HCT116 (cell line): ENCODE results near the gene LTO1. TPM values are rescaled to one million over a fixed set of nuclear protein-coding genes. Genes with fewer than 3 reads are reported as not detected.

ENCODE experiments used
- ATAC-seq: fragments of 200-7000 bp; cut with Tn5 transposase; 2 replicates; pipeline ENCODE4 v1.9.1; 2020; ENCODE audit warnings: mild to moderate bottlenecking, moderate library complexity
- BruUV-seq: library from RNA; stranded (reverse); fragments of 400-500 nt; replicated peaks from 2 replicates; lab custom pipeline; 2021; lab: Mats Ljungman, UMichigan
- CTCF ChIA-PET: fragments of 300-600 bp; sonication (Branson Sonifier 250); formaldehyde crosslinking; loops from one replicate; lab custom pipeline; 2021; ENCODE audit warnings: antibody characterized with exemption; lab: Charles Lee
- POLR2A ChIA-PET: fragments of 300-600, 350-600 bp; sonication (Branson Sonifier 250); formaldehyde crosslinking; loops from one replicate; lab custom pipeline; 2021; ENCODE audit warnings: antibody characterized with exemption; lab: Charles Lee
- RAD21 ChIA-PET, 2 experiments: fragments of 300-600 bp; sonication (Branson Sonifier 250); formaldehyde crosslinking; loops; one replicate each; lab custom pipeline; 2023; ENCODE audit warnings: low total read pairs in 2 of 2; ENCODE audit not compliant: uncharacterized antibody in 2 of 2, unreplicated experiment in 2 of 2, low non-redundant PET in 1 of 2; lab: Charles Lee
- DNase-seq: peaks from one replicate; pipeline ENCODE4 v3.0.0-alpha.2; 2010; ENCODE audit warnings: low read depth, low spot score
- H2AFZ ChIP-seq: fragments of 200-600 bp; shearing (Covaris generic), sonication (generic); 2 replicates; pipeline ENCODE4 v1.6.1; 2017; ENCODE audit warnings: low read depth, mixed run types, mixed read lengths, antibody characterized with exemption, low read length; ENCODE audit not compliant: poor library complexity, severe bottlenecking
- H3K27ac ChIP-seq: 2 replicates; pipeline ENCODE4 v1.5.1; 2012; ENCODE audit warnings: low read depth, low read length
- H3K27me3 ChIP-seq: fragments of 200-600 bp; sonication (generic); 2 replicates; pipeline ENCODE4 v1.6.1; 2016; ENCODE audit warnings: mixed run types, low read length, mixed read lengths; ENCODE audit not compliant: insufficient read depth
- H3K36me3 ChIP-seq, 2 experiments: fragments of 200-500 bp in 1 of 2; fragments of 200-600 bp in 1 of 2; sonication (Bioruptor generic) in 1 of 2; sonication (generic) in 1 of 2; 2 replicates each; pipeline versions ENCODE4 v1.5.1 to v1.6.1; 2014 to 2016; ENCODE audit warnings: low read length in 2 of 2, inconsistent platforms in 1 of 2, mixed read lengths in 1 of 2, mixed run types in 1 of 2; ENCODE audit not compliant: insufficient read depth in 2 of 2, control insufficient read depth in 1 of 2
- H3K4me1 ChIP-seq, 2 experiments: fragments of 200-600 bp in 1 of 2; sonication (generic) in 1 of 2; 2 replicates each; pipeline versions ENCODE4 v1.5.1 to v1.6.1; 2012 to 2017; ENCODE audit warnings: low read length in 2 of 2, inconsistent platforms in 1 of 2, mild to moderate bottlenecking in 1 of 2, mixed read lengths in 1 of 2, mixed run types in 1 of 2, moderate library complexity in 1 of 2; ENCODE audit not compliant: insufficient read depth in 2 of 2, control insufficient read depth in 1 of 2
- H3K4me2 ChIP-seq: fragments of 200-600 bp; sonication (generic); 2 replicates; pipeline ENCODE4 v1.6.1; 2017; ENCODE audit warnings: mixed run types, low read length, mixed read lengths
- H3K4me3 ChIP-seq, 2 experiments: fragments of 200-600 bp in 1 of 2; sonication (generic) in 1 of 2; replicated peaks in 1 of 2; 2 replicates each; pipeline ENCODE4 v1.5.1; 2011 to 2016; ENCODE audit warnings: low read length in 2 of 2, control low read depth in 1 of 2, low read depth in 1 of 2, mild to moderate bottlenecking in 1 of 2, mixed read lengths in 1 of 2, mixed run types in 1 of 2
- H3K79me2 ChIP-seq: fragments of 200-600 bp; sonication (generic); 2 replicates; pipeline ENCODE4 v1.6.1; 2017; ENCODE audit warnings: mild to moderate bottlenecking, mixed run types, low read length, moderate library complexity, mixed read lengths; ENCODE audit not compliant: insufficient read depth
- H3K9ac ChIP-seq: fragments of 200-600 bp; sonication (generic); 2 replicates; pipeline ENCODE4 v1.6.1; 2016; ENCODE audit warnings: low read length, mixed read lengths
- H3K9me2 ChIP-seq: fragments of 200-600 bp; sonication (generic), shearing (Covaris generic); 2 replicates; pipeline ENCODE4 v1.6.1; 2017; ENCODE audit warnings: mixed run types, mild to moderate bottlenecking, moderate library complexity; ENCODE audit not compliant: insufficient read depth
- H3K9me3 ChIP-seq, 2 experiments: fragments of 200-500 bp in 1 of 2; fragments of 200-600 bp in 1 of 2; sonication (Bioruptor generic) in 1 of 2; sonication (generic) in 1 of 2; 2 replicates each; pipeline ENCODE4 v1.6.1; 2014 to 2017; ENCODE audit warnings: low read length in 2 of 2, mixed read lengths in 2 of 2, inconsistent platforms in 1 of 2, low read depth in 1 of 2, mild to moderate bottlenecking in 1 of 2, mixed run types in 1 of 2, moderate library complexity in 1 of 2; ENCODE audit not compliant: control insufficient read depth in 1 of 2, insufficient read depth in 1 of 2
- H4K20me1 ChIP-seq: fragments of 200-600 bp; sonication (generic), shearing (Covaris generic); 2 replicates; pipeline ENCODE4 v1.6.1; 2017; ENCODE audit warnings: mixed run types, mild to moderate bottlenecking, moderate library complexity; ENCODE audit not compliant: insufficient read depth
- CBX3 ChIP-seq: IDR thresholded peaks from 2 replicates; pipeline ENCODE4 v1.6.1; 2012; ENCODE audit warnings: low read depth
- ELF1 ChIP-seq: IDR thresholded peaks from 2 replicates; pipeline ENCODE4 v1.6.1; 2012; ENCODE audit warnings: low read depth, borderline replicate concordance
- SIN3A ChIP-seq: IDR thresholded peaks from 2 replicates; pipeline ENCODE4 v1.6.1; 2012; ENCODE audit warnings: low read depth
- TCF7L2 ChIP-seq: IDR thresholded peaks from 2 replicates; pipeline ENCODE4 v1.7.0; 2011; ENCODE audit warnings: borderline replicate concordance, inconsistent platforms; ENCODE audit not compliant: insufficient read depth, insufficient read length; ENCODE audit errors: extremely low read depth
- intact Hi-C: fragments of 100-400 bp; cut with micrococcal nuclease; formaldehyde crosslinking; loops from 2 replicates; pipeline ENCODE4 v1.10.0; 2022
- total RNA-seq: library from RNA; stranded (reverse); gene quantifications from one replicate; pipeline ENCODE4 v1.2.1, GENCODE V29; 2021; ENCODE audit not compliant: unreplicated experiment
- TF ChIP-seq, protein P1 (sequence below), 3 experiments: fragments of 200-600 bp in 1 of 3; sonication (generic) in 1 of 3; IDR thresholded peaks in 2 of 3; conservative IDR thresholded peaks in 1 of 3; 2 replicates each; pipeline ENCODE4 v1.5.1; 2012 to 2017; ENCODE audit warnings: low read depth in 2 of 3, low read length in 2 of 3, antibody characterized with exemption in 1 of 3, borderline replicate concordance in 1 of 3, control low read depth in 1 of 3, mild to moderate bottlenecking in 1 of 3, mixed read lengths in 1 of 3, mixed run types in 1 of 3, moderate library complexity in 1 of 3; ENCODE audit not compliant: insufficient read depth in 1 of 3
- TF ChIP-seq, protein P2 (sequence below): IDR thresholded peaks from 2 replicates; pipeline ENCODE4 v1.6.1; 2011; ENCODE audit warnings: mild to moderate bottlenecking, low read length, moderate library complexity; ENCODE audit not compliant: insufficient replicate concordance; ENCODE audit errors: extremely low read depth

LTO1 gene
- total RNA-seq, 1 experiment from 2014 or later: 21.3 TPM

DNA sequence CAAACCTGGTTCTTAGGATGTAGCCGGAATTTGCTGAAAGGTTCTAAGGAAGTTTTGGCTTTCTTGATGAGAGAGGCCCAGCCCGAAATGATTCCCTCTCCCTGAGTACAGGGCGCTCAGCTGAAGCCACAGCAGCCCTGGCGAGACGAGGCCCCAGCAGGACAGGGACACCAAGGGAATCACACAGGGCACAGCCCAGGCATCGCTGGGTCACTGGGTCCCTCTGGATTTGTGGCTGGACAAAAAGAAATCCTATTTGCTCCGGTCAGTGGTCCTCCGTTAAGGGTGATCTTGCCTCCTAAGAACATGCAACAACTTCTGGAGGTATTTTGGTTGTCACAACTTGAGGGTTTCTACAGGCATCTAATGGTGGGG is 22.3 kb upstream of the LTO1 start:
- H3K4me1 ChIP-seq: peaks cover 54 to 56% of the 10 kb centered on the region in 2 experiments
- TF ChIP-seq ELF1: no peak
- TF ChIP-seq SIN3A: peak; percentile 54; the same call in 1 of the 2 replicates
- no peak for TF ChIP-seq TCF7L2
- TF ChIP-seq, protein P1, sequence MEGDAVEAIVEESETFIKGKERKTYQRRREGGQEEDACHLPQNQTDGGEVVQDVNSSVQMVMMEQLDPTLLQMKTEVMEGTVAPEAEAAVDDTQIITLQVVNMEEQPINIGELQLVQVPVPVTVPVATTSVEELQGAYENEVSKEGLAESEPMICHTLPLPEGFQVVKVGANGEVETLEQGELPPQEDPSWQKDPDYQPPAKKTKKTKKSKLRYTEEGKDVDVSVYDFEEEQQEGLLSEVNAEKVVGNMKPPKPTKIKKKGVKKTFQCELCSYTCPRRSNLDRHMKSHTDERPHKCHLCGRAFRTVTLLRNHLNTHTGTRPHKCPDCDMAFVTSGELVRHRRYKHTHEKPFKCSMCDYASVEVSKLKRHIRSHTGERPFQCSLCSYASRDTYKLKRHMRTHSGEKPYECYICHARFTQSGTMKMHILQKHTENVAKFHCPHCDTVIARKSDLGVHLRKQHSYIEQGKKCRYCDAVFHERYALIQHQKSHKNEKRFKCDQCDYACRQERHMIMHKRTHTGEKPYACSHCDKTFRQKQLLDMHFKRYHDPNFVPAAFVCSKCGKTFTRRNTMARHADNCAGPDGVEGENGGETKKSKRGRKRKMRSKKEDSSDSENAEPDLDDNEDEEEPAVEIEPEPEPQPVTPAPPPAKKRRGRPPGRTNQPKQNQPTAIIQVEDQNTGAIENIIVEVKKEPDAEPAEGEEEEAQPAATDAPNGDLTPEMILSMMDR (IDR thresholded peaks at IDR 0.05 in 2 of 3, conservative IDR thresholded peaks at IDR 0.05 in 1 of 3; ENCODE audit: borderline replicate concordance in 1 of 3, insufficient read depth in 1 of 3, low read depth in 2 of 3, low read length in 2 of 3): no peak
- TF ChIP-seq, protein P2, sequence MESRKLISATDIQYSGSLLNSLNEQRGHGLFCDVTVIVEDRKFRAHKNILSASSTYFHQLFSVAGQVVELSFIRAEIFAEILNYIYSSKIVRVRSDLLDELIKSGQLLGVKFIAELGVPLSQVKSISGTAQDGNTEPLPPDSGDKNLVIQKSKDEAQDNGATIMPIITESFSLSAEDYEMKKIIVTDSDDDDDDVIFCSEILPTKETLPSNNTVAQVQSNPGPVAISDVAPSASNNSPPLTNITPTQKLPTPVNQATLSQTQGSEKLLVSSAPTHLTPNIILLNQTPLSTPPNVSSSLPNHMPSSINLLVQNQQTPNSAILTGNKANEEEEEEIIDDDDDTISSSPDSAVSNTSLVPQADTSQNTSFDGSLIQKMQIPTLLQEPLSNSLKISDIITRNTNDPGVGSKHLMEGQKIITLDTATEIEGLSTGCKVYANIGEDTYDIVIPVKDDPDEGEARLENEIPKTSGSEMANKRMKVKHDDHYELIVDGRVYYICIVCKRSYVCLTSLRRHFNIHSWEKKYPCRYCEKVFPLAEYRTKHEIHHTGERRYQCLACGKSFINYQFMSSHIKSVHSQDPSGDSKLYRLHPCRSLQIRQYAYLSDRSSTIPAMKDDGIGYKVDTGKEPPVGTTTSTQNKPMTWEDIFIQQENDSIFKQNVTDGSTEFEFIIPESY: no peak
- 0 out of 2 replicates have a peak, but pooled peaks have one; percentile 5 for TF ChIP-seq CBX3
- H3K79me2 ChIP-seq: no peaks in the 10 kb centered on the region; the same call in 1 of the 2 replicates
- no peaks in the 10 kb centered on the region for H3K9me2 ChIP-seq
- no peak overlapping the region for H3K4me3 ChIP-seq
- H2AFZ ChIP-seq: no peak overlapping the region
- ATAC-seq (no peak), DNase-seq (no peak)
- peak overlapping the region; percentile 24 for H3K4me2 ChIP-seq
- ChIA-PET POLR2A (no interaction called here), RAD21 (interaction anchor here in 1 of 2 experiments (0.8 kb wide), 1 partner anchor 191 kb away, joined by 3 read pairs; no protein-coding TSS in a partner anchor), CTCF (no interaction called here)
- no peaks in the 10 kb centered on the region for H4K20me1 ChIP-seq
- H3K27me3 ChIP-seq: no peaks in the 10 kb centered on the region
- H3K36me3 ChIP-seq: no peaks in the 10 kb centered on the region
- no peak overlapping the region for H3K9ac ChIP-seq
- no peaks in the 10 kb centered on the region for H3K9me3 ChIP-seq
- intact Hi-C loops: no loop called here
- no TSS peak for BruUV-seq
- H3K27ac ChIP-seq: peak overlapping the region; percentile 17; the same call in 1 of the 2 replicates
